HG02884 (cell line): Measurements from ENCODE around the gene PMF1.
A peak's percentile ranks its signal among the peaks of the same experiment; 100 is the strongest.

ENCODE experiments used
- ATAC-seq: cut with Tn5 transposase; IDR thresholded peaks from one replicate; pipeline ENCODE4 v1.9.1; 2021; ENCODE audit warnings: mild to moderate bottlenecking, moderate library complexity; ENCODE audit not compliant: unreplicated experiment

PMF1 gene

GRCh38 chr1:156262461-156263287 lies 49.9 kb downstream of the PMF1 start:
- ATAC-seq = no peak

GRCh38 chr1:156263288-156263655 lies 50.5 kb downstream of the PMF1 start:
- no peak for ATAC-seq

GRCh38 chr1:156266051-156266450 lies 53.2 kb downstream of the PMF1 start:
- no peak for ATAC-seq

- no peak for ATAC-seq
Measured at GRCh38 chr1:156268336-156268735, 55.5 kb downstream of the PMF1 start.

GRCh38 chr1:156270314-156270713 lies 57.5 kb downstream of the PMF1 start:
- no peak for ATAC-seq

GRCh38 chr1:156276532-156276931 lies 63.7 kb downstream of the PMF1 start:
- no peak for ATAC-seq

GRCh38 chr1:156276966-156277381 lies 64.2 kb downstream of the PMF1 start:
- no peak for ATAC-seq

GRCh38 chr1:156279837-156280236 lies 67.0 kb downstream of the PMF1 start:
- ATAC-seq = no peak

GRCh38 chr1:156281281-156281680 lies 68.5 kb downstream of the PMF1 start:
- no peak for ATAC-seq

GRCh38 chr1:156281693-156282478 lies 69.1 kb downstream of the PMF1 start:
- no peak for ATAC-seq

- peak; percentile 75 for ATAC-seq
Measured at GRCh38 chr1:156282479-156283222, 69.8 kb downstream of the PMF1 start, which contains the start of gene SMG5. Gene SMG5, minus strand, starts transcription at chr1:156282825. Its CDS starts 145 bp downstream, at chr1:156282680.

- no peak for ATAC-seq
Measured at GRCh38 chr1:156283521-156283920, 70.7 kb downstream of the PMF1 start.

GRCh38 chr1:156284112-156284511 lies 71.3 kb downstream of the PMF1 start, which contains the start of gene TMEM79:
Gene TMEM79, plus strand, starts transcription at chr1:156284325. Its CDS starts 902 bp downstream, at chr1:156285227.
- no peak for ATAC-seq

GRCh38 chr1:156284757-156285156 lies 72.0 kb downstream of the PMF1 start:
- no peak for ATAC-seq

GRCh38 chr1:156285437-156285836 lies 72.6 kb downstream of the PMF1 start:
- ATAC-seq = no peak

GRCh38 chr1:156286061-156286460 lies 73.3 kb downstream of the PMF1 start:
- no peak for ATAC-seq
